ENCODE measurements around the gene NOL4L.

The NOL4L gene

DNA sequence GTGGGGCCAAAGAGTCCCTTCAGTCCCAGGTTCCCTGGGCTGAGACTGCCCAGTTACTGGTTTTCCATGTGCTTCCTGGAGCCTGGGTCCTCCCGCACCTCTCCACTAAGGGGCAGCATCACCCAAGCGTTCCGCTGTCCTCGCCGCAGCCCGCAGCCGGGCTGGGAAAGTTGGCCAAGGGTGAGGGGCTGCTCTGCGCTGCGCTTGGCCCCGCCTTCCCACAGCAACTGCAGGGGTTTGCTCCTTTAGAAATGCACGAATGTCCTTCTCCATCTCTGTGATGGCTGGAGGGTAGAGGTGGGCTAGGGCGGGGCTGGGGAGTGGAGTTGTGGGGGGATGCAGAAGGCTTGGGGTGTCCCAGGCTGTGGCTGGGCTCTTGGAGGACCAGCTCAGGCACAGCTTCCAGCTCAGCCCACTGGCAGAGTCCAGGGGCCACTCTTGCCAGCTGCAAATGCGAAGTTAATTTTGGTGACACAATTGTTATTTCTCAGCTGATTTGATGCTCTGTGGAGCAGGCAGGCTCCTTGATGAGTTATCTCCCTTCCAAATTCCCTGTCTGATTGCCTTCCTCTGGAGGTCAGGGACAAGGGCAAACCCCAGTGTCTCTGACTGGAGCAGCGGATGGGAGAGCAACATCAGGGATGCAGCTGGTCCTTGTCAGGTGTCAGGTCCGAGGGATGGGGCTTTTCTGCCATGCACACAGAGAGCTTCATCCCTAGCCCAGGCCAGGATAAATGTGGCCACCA is 63.2 kb downstream of the NOL4L start:
- peak; percentile 58 for DNase-seq

DNA sequence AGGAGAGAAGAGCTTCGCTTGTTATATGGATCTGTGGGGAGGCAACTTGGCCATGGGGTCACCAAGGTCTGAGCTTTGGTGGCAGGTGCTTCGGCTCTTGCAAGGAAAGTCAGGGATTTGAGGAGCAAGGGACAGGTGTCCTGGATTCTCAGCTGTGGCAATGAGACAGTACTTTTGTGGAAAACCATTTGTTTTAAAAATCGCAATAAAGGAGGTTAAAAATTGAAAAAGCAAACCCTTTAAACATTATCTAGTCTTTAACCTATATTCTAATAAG is 64.3 kb downstream of the NOL4L start:
- DNase-seq = no peak

DNA sequence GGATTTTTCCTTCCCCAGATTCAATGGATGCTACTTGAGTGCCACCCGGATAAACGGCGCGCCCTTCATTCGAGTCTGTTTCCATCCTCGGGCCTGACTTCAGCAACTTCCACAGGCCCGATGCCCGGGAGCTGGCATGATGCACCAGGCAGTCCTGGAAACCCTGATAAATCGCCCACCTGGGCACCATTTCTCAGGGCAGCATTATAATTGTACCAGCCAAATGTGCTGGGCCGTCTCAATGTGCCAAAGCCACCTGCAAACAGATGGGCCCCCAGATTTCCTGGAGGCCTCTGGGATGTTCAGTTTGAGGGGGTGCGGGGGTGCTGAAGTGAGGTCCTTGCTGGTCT is 65.8 kb downstream of the NOL4L start:
- no peak for DNase-seq

DNA sequence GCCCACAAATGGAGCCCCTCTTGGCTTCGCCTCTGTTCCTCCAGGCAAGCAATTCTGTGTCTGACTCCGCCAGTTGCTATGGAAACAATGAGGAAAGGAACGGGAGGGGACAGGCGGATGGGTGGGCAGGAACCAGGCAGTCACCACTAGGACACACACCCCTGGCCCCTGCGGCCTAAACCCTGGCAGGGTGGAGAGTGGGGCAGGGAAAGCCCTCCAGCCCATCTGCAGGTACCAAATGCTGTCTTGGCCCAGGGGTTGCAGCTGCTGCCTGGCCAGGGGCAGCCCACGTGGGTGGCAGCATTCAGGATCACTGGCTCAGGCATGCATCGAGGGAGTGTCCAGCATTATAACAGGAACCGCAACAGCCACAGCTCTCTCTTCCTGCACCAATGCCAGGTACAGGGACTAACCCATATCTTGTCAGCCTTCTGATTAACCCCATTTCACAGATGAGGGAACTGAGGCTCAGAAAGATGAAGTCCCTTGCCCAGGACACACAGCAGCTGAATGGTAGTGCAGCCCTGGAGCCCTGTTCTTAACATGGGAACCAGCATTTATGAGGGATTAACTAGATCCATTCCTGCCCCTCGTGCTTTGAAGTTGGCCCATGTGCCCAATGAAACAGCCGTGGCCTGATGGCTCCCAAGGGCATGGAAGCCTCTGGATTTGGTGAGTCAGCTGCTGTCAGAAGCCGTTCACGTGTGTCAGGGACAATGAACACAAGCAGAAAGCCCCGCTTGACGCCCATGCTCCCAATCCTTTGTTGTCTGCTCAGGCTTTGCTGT is 66.3 kb downstream of the NOL4L start:
- DNase-seq = no peak

DNA sequence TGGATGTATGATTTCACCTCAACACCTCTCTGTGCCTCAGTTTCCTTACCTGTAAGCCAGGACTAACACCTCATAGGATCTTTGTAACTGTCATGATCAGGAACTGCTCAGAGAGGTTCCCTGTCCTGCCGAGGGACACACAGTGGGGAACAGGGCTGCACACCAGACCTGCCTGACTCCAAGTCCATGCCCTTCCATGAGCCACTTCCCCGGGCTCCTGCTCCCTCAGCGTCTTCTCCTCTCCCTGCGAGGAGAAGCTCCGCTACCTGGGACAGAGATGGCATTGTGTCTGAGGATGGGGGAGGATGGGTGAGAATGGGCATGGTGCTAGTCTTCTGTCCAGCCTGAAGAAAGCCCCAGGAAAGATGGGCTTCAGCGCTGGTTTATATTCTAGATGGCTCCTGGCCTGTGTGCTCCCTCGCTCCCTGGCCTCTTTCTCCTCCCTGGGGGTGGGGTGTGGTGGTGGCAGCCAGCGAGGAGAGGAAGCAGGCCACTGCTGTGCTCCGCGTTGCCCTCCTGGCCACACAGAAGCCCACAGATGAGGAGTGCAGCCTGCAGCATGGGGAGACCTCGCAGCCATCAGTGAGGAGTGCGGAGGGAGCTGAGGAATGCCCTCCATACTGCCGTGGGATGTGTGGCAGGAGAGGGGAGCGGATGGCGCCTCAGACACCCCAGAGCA is 67.1 kb downstream of the NOL4L start:
- no peak for DNase-seq

DNA sequence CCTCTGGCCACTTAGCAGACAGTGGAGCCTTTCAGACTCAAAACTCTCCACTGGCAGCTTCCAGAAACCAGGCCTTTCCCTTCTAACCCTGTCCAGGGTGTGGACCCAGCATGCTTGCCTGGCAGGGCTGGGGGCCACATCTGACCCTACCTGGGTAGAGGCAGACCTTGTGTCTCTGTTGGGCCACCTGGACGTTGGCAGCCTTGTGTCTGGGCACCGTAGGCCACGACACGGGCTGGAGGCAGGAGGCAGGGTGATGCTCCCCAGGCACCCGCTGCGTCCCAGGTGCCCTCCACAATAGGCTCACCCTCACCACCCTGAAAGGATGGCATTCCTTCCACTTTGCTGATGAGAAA is 67.6 kb downstream of the NOL4L start:
- no peak for DNase-seq

DNA sequence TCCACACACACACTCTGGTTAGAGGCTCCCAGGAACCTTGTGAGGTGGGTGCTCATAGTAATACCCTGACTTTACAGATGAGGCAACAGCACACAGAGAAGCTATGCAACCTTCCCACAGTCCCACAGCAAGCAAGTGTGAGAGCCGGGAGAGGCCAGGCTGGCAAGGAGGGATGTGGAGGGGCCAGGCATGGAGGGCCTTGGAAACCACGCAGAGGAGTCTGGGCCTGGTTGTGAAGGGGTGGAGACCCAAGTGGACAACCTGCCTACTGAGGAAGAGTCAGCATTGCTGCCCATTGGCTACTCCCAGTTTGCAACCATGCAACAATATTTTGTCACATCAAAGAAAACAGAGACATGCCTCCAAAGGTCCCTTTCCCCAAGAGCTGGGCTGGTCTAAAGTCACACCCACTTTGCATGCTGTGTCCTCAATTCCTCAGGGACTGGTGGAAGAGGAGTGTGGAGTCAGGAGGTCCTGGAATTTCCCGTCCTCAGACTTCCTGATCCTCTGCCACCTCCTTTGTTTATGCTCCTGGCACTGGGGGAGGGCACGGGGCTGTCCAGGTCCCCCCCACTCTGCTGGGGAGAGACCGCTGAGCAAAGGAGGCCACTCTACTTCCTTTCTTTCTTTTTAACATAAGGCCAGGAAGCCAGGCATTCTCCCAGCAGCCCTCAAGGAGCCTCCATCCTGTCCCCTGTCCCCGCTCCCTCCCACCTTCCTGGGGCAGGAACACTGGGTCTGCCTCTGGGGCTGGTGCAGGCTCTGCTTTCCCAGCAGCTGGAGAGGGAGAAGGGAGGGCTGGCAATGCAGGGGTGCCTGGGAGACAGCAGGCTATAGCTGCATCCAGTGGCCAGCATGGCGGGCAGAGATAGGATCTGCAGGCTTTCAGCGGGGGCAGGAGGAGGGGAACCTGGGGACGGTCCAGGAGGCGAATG is 68.3 kb downstream of the NOL4L start:
- no peak for DNase-seq

DNA sequence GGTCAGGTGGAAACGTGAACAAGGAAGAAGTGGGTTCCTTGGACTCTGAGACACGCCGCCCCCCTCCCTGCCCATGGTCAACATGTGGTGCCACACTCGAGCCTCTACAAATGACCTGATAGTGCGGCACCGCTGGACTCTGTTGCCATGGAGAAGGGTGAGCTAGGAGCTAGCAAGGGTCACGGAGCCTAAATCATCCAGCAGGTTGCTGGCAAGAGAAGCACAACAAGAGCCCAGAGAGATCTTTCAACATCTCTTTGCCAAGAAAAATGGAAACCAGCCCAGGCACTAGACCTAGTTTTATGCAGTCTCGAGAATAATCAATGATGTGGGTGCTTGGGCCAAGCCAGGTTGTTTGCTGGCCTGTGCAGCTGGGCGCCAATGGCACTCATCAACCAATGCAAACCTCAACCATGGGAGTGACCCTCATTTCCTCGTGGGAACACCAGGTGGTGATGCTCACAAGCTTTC is 69.5 kb downstream of the NOL4L start:
- no peak for DNase-seq

DNA sequence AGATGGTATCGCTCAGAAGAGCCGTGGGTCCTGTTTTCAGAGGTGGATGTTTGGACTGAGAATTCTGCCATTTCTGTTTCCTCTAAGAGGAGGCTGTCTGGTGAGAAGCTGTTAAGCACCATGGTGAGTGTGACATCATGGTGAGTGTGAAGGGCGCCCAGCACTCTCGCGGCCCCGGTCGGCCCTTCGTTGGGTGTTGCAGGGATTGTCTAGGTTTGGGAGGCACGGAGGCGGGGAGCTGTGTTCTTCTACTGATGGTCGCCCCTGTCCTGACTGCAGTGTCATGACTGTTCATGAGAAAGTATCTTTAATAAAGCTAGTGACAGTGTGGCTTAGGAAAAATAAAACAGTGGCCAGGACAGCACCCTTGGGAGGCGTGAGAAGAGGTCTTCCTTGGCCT is 70.4 kb downstream of the NOL4L start:
- no peak for DNase-seq

DNA sequence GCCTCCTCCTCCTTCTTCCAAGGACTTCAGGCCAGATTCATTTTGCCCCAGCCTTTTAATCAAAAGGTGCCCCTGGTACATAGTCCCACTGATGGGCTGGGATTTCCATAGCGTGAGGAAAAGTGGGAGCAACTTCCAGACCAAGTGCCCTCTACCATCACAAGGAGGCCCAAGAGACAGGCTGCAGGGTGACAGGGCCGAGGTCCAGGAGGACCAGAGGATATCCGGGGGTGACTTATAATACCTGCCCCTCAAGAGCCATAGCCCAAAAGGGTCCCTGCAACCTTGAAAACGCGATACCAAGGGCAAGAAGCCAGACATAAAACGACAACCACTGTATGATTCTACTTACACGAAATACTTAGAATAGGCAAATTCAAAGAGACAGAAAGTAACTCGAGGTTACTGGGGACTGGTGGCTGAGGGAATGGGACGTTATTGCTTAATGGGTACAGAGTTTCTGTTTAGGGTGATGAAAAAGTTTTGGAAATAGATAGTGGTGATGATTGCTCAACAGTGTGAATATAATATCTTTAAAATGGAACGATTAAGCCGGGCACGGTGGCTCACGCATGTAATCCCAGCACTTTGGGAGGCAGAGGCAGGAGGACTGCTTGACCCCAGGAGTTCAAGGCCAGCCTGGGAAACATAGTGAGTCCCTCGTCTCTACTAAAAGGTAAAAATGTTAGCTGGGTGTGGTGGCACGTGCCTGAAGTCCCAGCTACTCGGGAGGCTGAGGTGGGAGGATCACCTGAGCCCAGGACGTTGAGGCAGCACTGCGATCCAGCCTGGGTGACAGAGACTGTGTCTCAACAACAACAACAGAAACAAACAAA is 71.9 kb downstream of the NOL4L start:
- DNase-seq = no peak

DNA sequence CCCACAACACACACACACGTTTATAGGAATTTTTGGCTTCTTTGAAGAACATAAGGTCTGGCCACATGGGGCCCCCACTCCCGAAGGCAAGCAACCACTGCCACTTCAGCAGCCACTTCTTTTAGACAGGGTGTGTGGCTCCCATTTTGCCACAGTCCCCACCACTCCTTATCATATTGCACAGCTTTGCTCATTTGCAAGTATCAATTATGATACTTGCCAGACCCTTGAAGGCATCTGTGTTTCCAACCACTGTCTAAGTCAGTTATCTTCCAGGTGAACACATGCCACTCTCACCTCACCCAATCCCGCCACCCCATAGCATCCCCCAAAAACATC is 73.1 kb downstream of the NOL4L start:
- no peak for DNase-seq

DNA sequence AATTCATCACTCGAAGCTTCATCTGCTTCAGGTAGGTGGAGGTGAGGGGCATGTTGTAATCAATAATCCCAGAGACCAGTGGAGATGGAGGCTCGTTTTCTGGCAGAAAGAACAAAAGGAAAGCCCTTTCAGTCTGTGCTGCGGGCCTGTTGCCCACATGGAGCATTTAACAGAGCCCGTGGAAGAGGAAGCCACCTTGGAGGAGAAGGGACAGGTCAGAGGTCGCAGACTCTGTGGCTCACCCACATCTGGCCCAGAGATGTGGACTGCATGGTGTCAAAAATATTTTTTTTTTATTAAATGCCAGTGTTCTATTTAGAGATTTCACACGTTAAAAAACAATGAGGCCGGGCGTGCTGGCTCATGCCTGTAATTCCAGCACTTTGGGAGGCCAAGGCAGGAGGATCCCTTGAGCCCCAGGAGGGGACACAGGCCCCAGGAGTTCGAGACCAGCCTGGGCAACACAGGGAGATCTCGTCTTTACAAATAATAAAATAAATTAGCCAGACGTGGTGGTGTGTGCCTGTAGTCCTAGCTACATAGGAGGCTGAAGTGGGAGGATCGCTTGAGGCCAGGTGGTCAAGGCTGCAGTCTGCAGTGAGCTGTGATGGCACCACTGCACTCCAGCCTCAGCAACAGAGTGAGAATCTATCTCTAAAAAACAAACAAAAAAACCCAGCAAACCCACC is 73.6 kb downstream of the NOL4L start:
- DNase-seq = no peak

DNA sequence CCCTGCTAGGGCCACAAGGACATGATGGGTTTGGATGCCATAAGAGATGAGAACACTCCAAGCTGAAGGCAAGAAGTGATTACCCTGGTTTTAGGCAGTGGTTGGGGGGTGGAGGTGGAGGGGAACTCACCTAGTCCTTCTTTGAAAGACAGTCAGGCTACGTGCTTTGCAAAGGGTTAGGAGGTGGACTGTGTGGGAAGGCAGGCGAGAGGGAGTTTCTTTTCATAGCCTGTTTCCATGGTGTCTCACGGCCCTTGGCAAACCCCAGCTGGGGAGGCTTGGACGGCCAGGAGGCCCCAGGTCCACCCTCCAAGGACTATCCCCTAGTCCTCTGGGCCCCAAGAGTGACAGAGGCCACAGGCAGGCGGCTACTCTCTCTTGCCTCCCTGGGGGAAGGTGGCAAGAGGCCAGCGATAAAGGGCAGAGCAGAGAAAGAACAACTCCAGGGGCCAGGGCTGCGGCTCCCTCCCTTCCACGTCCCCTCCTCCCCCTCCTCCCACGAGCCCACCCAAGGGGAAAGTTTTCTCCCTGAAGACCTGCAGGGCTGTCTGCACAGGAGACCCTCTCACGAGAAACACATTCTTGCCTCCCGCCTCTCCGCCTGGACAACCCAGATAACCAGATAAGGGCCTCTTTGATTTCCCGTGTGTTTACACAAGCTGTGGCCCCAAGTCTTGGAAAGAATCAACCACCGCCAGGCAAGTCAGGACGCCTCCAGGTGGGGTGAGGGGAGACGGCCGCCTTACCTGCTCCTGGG is 74.4 kb downstream of the NOL4L start:
- DNase-seq = no peak

DNA sequence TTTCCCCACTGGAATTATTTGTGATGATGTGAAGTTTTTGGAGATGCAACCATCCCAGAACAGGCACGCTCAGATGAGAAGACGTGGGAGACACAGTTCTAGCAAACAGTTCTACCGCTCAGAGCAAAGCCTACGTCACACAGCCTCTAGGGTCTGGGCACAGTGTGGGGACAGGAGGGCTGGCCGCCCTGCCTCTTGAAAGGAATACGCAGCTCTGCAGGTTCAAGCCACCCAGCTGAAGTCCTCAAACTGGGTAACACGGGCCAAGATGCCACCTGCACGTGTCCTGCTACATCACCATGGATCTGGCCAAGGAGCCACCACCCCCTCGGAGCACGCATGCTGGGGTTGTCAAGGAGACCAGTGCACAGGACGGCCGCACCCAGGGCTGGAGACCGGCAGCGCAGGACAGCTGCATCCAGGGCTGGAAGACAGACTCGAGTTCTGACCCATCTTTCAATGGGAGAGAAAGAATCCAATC is 75.0 kb downstream of the NOL4L start:
- DNase-seq = no peak

DNA sequence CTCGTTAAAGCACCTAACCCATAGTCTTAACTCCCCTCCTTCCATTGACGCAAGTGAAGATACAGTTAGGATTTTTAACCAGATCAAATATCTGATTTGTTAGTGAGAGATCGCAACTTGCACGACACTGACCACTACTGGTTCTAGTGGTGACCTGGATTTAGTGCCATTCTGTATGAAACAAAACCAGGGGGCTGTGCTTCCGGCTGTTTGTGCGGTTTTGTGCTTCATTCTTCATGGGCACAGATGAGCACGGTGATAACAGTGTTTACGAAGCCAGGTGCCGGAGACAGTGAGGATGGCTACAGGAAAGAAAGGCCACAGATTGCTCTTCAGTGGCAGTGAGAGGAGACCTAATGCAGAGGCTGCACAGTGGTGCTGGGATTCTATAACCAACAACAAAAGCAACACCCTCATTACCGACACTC is 75.5 kb downstream of the NOL4L start:
- DNase-seq = peak; percentile 67

DNA sequence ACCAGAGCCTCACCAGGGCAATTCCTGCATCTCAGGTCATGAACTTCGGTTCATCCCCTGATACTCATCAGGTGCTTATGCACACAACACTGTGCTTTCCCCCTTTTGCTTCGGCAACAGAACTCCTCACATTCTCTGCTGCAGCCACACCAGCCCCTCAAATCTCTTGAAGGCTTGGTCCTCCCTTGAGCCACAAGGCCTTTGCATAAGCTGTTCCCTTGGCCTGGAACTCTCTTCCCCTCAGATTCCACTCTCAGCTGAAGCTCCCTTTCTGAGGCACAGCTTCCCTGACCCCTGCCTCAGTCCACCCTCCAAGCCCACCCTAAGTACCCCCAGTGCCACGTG is 76.4 kb downstream of the NOL4L start:
- no peak for DNase-seq

DNA sequence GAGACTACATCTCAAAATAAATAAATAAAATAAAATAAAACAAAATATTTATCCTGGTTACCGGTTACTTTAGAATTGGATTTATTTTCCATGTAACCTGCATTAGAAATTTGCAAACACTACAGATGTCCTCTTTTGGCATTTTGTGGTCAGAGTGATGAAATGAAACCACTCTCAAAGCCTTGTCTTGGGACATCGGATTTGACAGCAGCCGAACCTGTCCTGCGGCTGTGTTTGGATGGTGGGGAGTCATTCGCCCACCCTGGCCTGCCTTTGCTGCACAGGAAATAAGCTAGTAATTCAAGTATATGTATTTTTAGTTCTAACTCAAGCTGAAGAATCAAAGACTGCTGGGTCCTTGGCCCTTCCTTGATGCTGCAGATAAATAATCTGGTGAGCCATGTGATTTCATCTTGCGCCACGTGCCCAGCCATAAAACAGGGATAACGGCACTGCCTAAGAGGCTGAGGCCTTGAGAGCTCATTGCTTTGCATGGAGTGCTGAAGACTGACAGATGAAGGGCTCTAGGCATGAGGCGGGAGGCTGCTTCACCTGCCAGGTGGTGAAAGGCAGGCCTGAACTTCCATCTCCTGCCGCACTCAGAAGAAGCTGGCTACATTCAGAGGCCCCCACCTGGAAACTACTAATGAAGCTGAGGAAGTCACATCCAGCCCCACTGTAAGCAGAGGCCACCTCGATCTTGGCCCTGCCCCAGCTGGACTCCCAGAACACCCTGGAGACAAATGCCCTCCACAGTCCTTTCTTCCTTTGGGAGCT is 76.9 kb downstream of the NOL4L start:
- DNase-seq = no peak

DNA sequence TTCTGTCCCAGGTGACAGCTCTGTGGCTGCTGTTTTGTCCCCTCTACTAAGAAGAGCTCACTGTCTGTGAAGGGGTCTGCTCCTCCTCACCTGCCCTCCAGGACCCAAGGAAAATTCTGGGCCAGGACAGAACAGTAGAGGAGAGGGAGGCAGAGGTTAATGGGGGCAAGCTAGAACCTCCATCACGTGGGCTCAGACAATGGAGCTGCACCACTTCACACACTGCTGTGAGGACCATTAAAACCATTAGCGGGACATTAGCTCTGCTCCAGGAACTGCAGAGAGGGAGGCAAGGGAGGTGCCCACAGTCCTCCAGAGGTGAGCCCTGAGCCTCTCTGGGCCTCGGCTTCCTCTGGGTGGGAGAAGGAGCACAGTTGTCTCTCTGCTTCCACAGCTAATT is 78.4 kb downstream of the NOL4L start:
- DNase-seq = no peak

DNA sequence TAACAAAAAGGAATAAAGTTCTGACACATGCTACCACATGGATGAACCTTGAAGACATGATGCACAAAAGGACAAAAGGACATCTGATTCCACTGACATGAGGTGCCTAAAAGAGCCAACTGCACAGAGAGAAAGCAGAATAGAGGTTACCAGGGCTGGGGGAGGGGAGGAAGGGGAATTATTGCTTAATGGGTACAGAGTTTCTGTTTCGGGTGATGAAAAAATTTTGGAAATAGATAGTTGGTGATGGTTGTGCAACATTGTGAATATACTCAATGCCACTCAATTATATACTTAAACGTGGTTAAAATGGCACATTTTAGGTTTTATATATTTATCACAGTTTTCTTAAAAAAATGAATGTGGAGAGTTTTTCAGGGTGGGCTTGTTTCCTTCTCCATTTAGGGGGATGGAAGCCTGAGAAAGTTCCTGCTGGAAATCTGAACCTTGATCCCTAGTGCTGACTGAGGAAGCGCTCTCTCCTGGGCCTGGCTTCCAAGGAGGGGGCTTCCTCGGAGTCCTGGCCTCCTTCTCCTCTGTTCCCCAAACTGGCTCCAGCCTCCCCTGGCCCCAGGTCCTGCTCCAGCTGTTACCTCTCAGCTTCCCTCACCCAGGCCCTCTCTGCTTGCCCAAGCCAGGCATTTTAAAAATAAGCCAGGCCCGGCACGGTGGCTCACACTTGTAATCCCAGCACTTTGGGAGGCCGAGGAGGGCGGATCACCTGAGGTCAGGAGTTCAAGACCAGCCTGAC is 79.2 kb downstream of the NOL4L start:
- DNase-seq = no peak

Data from CD4-positive, alpha-beta T cell treated with Interferon gamma for 1 hour (primary cell).